Smooth muscle cell (in vitro differentiated cells): ENCODE measurements around the gene TIPARP. TPM values are rescaled to one million over a fixed set of nuclear protein-coding genes. Genes with fewer than 3 reads are reported as not detected.

Source experiments
- DNase-seq: peaks from one replicate; lab custom pipeline; 2025; ENCODE audit not compliant: unreplicated experiment; lab: John Stamatoyannopoulos, UW
- H2AFZ ChIP-seq: fragments of 200-600 bp; sonication (generic); 2 replicates; pipeline ENCODE4 v1.6.0; 2016; ENCODE audit warnings: antibody characterized with exemption, low read depth, mild to moderate bottlenecking
- H3F3A ChIP-seq: fragments of 200-600 bp; sonication (generic); 2 replicates; pipeline ENCODE4 v1.6.0; 2017; ENCODE audit warnings: antibody characterized with exemption, low read depth
- H3K27ac ChIP-seq: fragments of 200-600 bp; sonication (generic); 2 replicates; pipeline ENCODE4 v1.5.1; 2016; ENCODE audit warnings: low read depth, mild to moderate bottlenecking
- H3K27me3 ChIP-seq: fragments of 200-600 bp; sonication (generic); 2 replicates; pipeline ENCODE4 v1.6.1; 2016; ENCODE audit warnings: low read depth, mild to moderate bottlenecking
- H3K36me3 ChIP-seq: fragments of 200-600 bp; sonication (generic); 2 replicates; pipeline ENCODE4 v1.5.1; 2016; ENCODE audit warnings: low read depth
- H3K4me1 ChIP-seq: fragments of 200-600 bp; sonication (generic); 2 replicates; pipeline ENCODE4 v1.5.1; 2016; ENCODE audit warnings: low read depth
- H3K4me2 ChIP-seq: fragments of 200-600 bp; sonication (generic); 2 replicates; pipeline ENCODE4 v1.6.0; 2016; ENCODE audit warnings: mild to moderate bottlenecking
- H3K4me3 ChIP-seq: fragments of 200-600 bp; sonication (generic); 2 replicates; pipeline ENCODE4 v1.5.1; 2016; ENCODE audit warnings: mild to moderate bottlenecking
- H3K79me2 ChIP-seq: fragments of 200-600 bp; sonication (generic); 2 replicates; pipeline ENCODE4 v1.6.0; 2016; ENCODE audit warnings: low read depth, mild to moderate bottlenecking
- H3K9ac ChIP-seq: fragments of 200-600 bp; sonication (generic); 2 replicates; pipeline ENCODE4 v1.6.0; 2016; ENCODE audit warnings: low read depth
- H3K9me3 ChIP-seq: fragments of 200-600 bp; sonication (generic); replicated peaks from 2 replicates; pipeline ENCODE4 v1.5.1; 2016; ENCODE audit warnings: low read depth
- H4K20me1 ChIP-seq: fragments of 200-600 bp; sonication (generic); 2 replicates; pipeline ENCODE4 v1.6.0; 2016; ENCODE audit warnings: low read depth
- CTCF ChIP-seq: fragments of 200-600 bp; sonication (generic); IDR thresholded peaks from 2 replicates; pipeline ENCODE4 v1.5.1; 2017; ENCODE audit warnings: borderline replicate concordance, mild to moderate bottlenecking, antibody characterized with exemption; ENCODE audit not compliant: insufficient read depth, poor library complexity, severe bottlenecking
- WGBS: methylation state at CpG from one replicate; pipeline ENCODE4 v1.1.7; 2016; ENCODE audit warnings: low lambda C conversion rate; 5-methylcytosine and 5-hydroxymethylcytosine counted together
- polyA plus RNA-seq: library from polyadenylated mRNA; unstranded; fragments of >200 nt; fragmentation: Nextera tagmentation; extraction: Ambion mirVana; gene quantifications from 2 replicates; pipeline ENCODE4 v1.2.1, GENCODE V29; 2016
- total RNA-seq: library from RNA; depleted of rRNA; stranded (reverse); fragments of >200 nt; gene quantifications from 2 replicates; pipeline ENCODE4 v1.2.3, GENCODE V29; 2014

The TIPARP gene
- total and polyA plus RNA-seq, 2 experiments from 2014 or later = 12.5 to 65.2 TPM

GRCh38 chr3:156628836-156629618 is 45.4 kb upstream of the TIPARP start:
- no peak for TF ChIP-seq CTCF
- Histone ChIP-seq H3K79me2 (no peaks in the 10 kb centered on the region), H3K27me3 (no peaks in the 10 kb centered on the region), H3K36me3 (no peaks in the 10 kb centered on the region), H3K9ac (no peak overlapping the region), H3K4me3 (no peak overlapping the region), H3K4me2 (no peak overlapping the region), H3K9me3 (no peaks in the 10 kb centered on the region), H4K20me1 (no peaks in the 10 kb centered on the region), H2AFZ (no peak overlapping the region), H3K27ac (no peak overlapping the region), H3F3A (no peaks in the 10 kb centered on the region), H3K4me1 (no peaks in the 10 kb centered on the region)
- WGBS = 85% methylated on average over 5 of the region's 5 CpGs
- DNase-seq = no peak

GRCh38 chr3:156630081-156630772 is 44.2 kb upstream of the TIPARP start:
- Histone ChIP-seq H3K9me3 (no peaks in the 10 kb centered on the region), H3K9ac (no peak overlapping the region), H3K4me3 (no peak overlapping the region), H3F3A (no peaks in the 10 kb centered on the region), H3K36me3 (no peaks in the 10 kb centered on the region), H3K27me3 (no peaks in the 10 kb centered on the region), H3K4me2 (no peak overlapping the region), H4K20me1 (no peaks in the 10 kb centered on the region), H3K4me1 (no peaks in the 10 kb centered on the region), H3K27ac (no peak overlapping the region), H2AFZ (no peak overlapping the region), H3K79me2 (no peaks in the 10 kb centered on the region)
- DNase-seq = no peak
- TF ChIP-seq CTCF = no peak

- H3K27me3 ChIP-seq = no peaks in the 10 kb centered on the region
- H3K79me2 ChIP-seq = no peaks in the 10 kb centered on the region
- TF ChIP-seq CTCF = no peak
- no peak overlapping the region for H2AFZ ChIP-seq
- H3K9ac ChIP-seq = no peak overlapping the region
- H3K9me3 ChIP-seq = no peaks in the 10 kb centered on the region
- H4K20me1 ChIP-seq = no peaks in the 10 kb centered on the region
- H3K27ac ChIP-seq = no peak overlapping the region
- H3K36me3 ChIP-seq = no peaks in the 10 kb centered on the region
- H3K4me3 ChIP-seq = no peak overlapping the region
- WGBS = 86% methylated on average over 3 of the region's 3 CpGs
- no peaks in the 10 kb centered on the region for H3K4me1 ChIP-seq
- DNase-seq = no peak
- H3F3A ChIP-seq = no peaks in the 10 kb centered on the region
- no peak overlapping the region for H3K4me2 ChIP-seq
These were observed 43.7 kb upstream of the TIPARP start for GRCh38 chr3:156630773-156631093.
